ENCODE results near the gene DCLK1.
"Not testable (repeated sequence)": the region's sequence is repeated elsewhere in the genome, so short reads cannot be mapped to it uniquely, and the experiment has no call there.

Gene DCLK1

GRCh38 chr13:35983206-35983605 lies 148.0 kb downstream of the DCLK1 start:
- DNase-seq = no peak

GRCh38 chr13:35979361-35979951 lies 151.7 kb downstream of the DCLK1 start:
- no peak for DNase-seq

GRCh38 chr13:35978607-35979316 lies 152.4 kb downstream of the DCLK1 start:
- DNase-seq = peak; percentile 37 to 77 (median 66)

GRCh38 chr13:35977060-35977459 lies 154.1 kb downstream of the DCLK1 start:
- DNase-seq = no peak

- no peak for DNase-seq
These were observed 155.1 kb downstream of the DCLK1 start for GRCh38 chr13:35976126-35976525.

- not testable (repeated sequence) for DNase-seq
These were observed 164.2 kb downstream of the DCLK1 start for GRCh38 chr13:35966951-35967350.

- DNase-seq = no peak
These were observed 165.2 kb downstream of the DCLK1 start for GRCh38 chr13:35966024-35966423.

- DNase-seq = no peak
These were observed 165.8 kb downstream of the DCLK1 start for GRCh38 chr13:35965226-35965927.

- DNase-seq = no peak
These were observed 166.4 kb downstream of the DCLK1 start for GRCh38 chr13:35964863-35965180.

GRCh38 chr13:35964011-35964862 lies 166.9 kb downstream of the DCLK1 start:
- DNase-seq = no peak

GRCh38 chr13:35961461-35962220 lies 169.5 kb downstream of the DCLK1 start:
- DNase-seq = no peak

GRCh38 chr13:35961002-35961401 lies 170.2 kb downstream of the DCLK1 start:
- no peak for DNase-seq

- no peak for DNase-seq
These were observed 173.2 kb downstream of the DCLK1 start for GRCh38 chr13:35957996-35958395.

- no peak for DNase-seq
These were observed 173.9 kb downstream of the DCLK1 start for GRCh38 chr13:35957241-35957731.

- DNase-seq = no peak
These were observed 175.1 kb downstream of the DCLK1 start for GRCh38 chr13:35956074-35956473.

- no peak for DNase-seq
These were observed 177.0 kb downstream of the DCLK1 start for GRCh38 chr13:35954207-35954560.

GRCh38 chr13:35953537-35954206 lies 177.5 kb downstream of the DCLK1 start:
- DNase-seq = peak; percentile 85 to 98 (median 96)

GRCh38 chr13:35947315-35947714 lies 183.9 kb downstream of the DCLK1 start:
- no peak for DNase-seq

GRCh38 chr13:35945368-35945767 lies 185.8 kb downstream of the DCLK1 start:
- no peak for DNase-seq

GRCh38 chr13:35941374-35941773 lies 189.8 kb downstream of the DCLK1 start:
- DNase-seq = no peak

- DNase-seq = no peak
These were observed 190.4 kb downstream of the DCLK1 start for GRCh38 chr13:35940734-35941133.
